Fibroblast of lung (primary cell): Measurements from ENCODE around the gene OTOS. TPM values are rescaled to one million over a fixed set of nuclear protein-coding genes. Genes with fewer than 3 reads are reported as not detected.

ENCODE experiments used
- DNase-seq, 2 donors: peaks; one replicate each; pipeline versions ENCODE4 v3.0.0 to v3.0.0-alpha.2; 2010; ENCODE audit warnings: low read depth in 2 of 2
- H2AFZ ChIP-seq: 2 replicates; pipeline ENCODE4 v1.5.1; 2012; ENCODE audit warnings: low read length, control low read depth, inconsistent platforms
- H3K27ac ChIP-seq: 2 replicates; pipeline ENCODE4 v1.5.1; 2011; ENCODE audit warnings: low read length, control low read depth; ENCODE audit not compliant: insufficient read depth
- H3K27me3 ChIP-seq: 2 replicates; pipeline ENCODE4 v1.5.1; 2011; ENCODE audit warnings: mild to moderate bottlenecking, low read length; ENCODE audit not compliant: control insufficient read depth, insufficient read depth
- H3K36me3 ChIP-seq: 2 replicates; pipeline ENCODE4 v1.5.1; 2011; ENCODE audit warnings: low read length; ENCODE audit not compliant: control insufficient read depth, insufficient read depth
- H3K4me1 ChIP-seq: 2 replicates; pipeline ENCODE4 v1.5.1; 2011; ENCODE audit warnings: low read length; ENCODE audit not compliant: control insufficient read depth, insufficient read depth; ENCODE audit errors: extremely low read depth
- H3K4me2 ChIP-seq: 2 replicates; pipeline ENCODE4 v1.5.1; 2011; ENCODE audit warnings: low read length, control low read depth; ENCODE audit not compliant: insufficient read depth; ENCODE audit errors: extremely low read depth
- H3K4me3 ChIP-seq, 4 experiments: fragments of 200-600 bp in 1 of 4; sonication (generic) in 1 of 4; replicated peaks in 1 of 4; 2 replicates each; pipeline ENCODE4 v1.5.1; 2011 to 2016; ENCODE audit warnings: low read length in 4 of 4, low read depth in 3 of 4, mild to moderate bottlenecking in 3 of 4, control low read depth in 2 of 4, inconsistent platforms in 1 of 4, mixed read lengths in 1 of 4; ENCODE audit not compliant: insufficient read depth in 1 of 4; ENCODE audit errors: control extremely low read depth in 1 of 4
- H3K79me2 ChIP-seq: 2 replicates; pipeline ENCODE4 v1.5.1; 2012; ENCODE audit warnings: mild to moderate bottlenecking, low read length, inconsistent platforms; ENCODE audit not compliant: control insufficient read depth, insufficient read depth
- H3K9ac ChIP-seq: 2 replicates; pipeline ENCODE4 v1.5.1; 2011; ENCODE audit warnings: mild to moderate bottlenecking, low read length, control low read depth; ENCODE audit not compliant: insufficient read depth
- H3K9me3 ChIP-seq: 2 replicates; pipeline ENCODE4 v1.5.1; 2012; ENCODE audit warnings: low read depth, low read length; ENCODE audit not compliant: control insufficient read depth, insufficient read depth
- H4K20me1 ChIP-seq: 2 replicates; pipeline ENCODE4 v1.5.1; 2011; ENCODE audit warnings: low read length; ENCODE audit not compliant: control insufficient read depth, insufficient read depth; ENCODE audit errors: extremely low read depth
- EZH2 ChIP-seq: IDR thresholded peaks from 2 replicates; pipeline ENCODE4 v1.5.1; 2012; ENCODE audit warnings: low read length, control low read depth, mild to moderate bottlenecking; ENCODE audit errors: missing control alignments
- polyA plus RNA-seq, 2 donors: library from polyadenylated mRNA; depleted of rRNA in 1 of 2; stranded (reverse) in 1 of 2; unstranded in 1 of 2; fragments of >200 nt; gene quantifications; 2 replicates each; pipeline ENCODE4 v1.2.1, GENCODE V29; 2011 to 2012; ENCODE audit warnings: missing spikeins in 1 of 2
- total RNA-seq: library from RNA; depleted of rRNA; stranded (reverse); fragments of >200 nt; gene quantifications from 2 replicates; pipeline ENCODE4 v1.2.1, GENCODE V29; 2014
- TF ChIP-seq, protein P1 (sequence below), 2 donors: IDR thresholded peaks in 1 of 2; conservative IDR thresholded peaks in 1 of 2; 1 replicate in 1 of 2; 2 replicates in 1 of 2; pipeline ENCODE4 v1.5.1; 2011 to 2012; ENCODE audit warnings: low read length in 2 of 2, control low read depth in 1 of 2, inconsistent platforms in 1 of 2, low read depth in 1 of 2, mild to moderate bottlenecking in 1 of 2

OTOS gene
- total and polyA plus RNA-seq, 2 donors (not counting 1 experiment from before 2014, with no cell fraction given): not detected

DNA sequence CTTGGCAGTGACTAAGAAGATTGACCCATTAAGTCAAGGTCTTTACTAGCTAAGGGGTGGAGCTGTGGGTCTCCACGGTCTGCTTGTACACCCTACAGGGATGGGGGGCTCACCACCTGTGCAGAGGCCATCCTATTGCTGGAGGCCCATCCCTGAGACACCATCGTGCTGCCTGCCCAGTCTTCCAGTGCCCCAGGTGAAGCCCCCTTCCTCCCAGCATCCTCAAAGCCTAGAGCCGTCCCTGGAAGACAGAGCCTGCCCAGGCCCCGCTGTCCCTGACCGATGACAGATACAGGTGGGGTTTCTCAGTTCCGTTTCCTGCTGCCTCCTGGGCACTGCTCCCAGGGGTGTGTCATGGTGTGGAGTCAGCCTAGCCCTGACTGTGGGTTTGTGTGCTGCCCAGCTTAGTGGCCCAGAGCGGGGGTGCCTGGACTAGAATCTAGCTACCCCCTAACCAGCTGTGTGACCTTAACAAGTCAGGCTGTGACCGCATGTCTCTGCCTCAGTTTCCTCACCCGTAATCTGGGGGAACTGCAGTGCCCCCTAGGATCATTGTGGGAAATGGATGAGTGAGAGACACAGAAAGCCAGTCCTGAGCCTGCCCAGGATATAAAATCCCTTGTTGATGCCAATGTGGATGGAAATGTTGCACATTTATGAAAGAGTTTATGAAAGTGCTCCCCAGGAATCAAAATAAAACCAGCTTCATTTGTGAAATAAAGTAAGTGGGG is 2.0 kb downstream of the OTOS start:
- no peak overlapping the region for H3K4me2 ChIP-seq
- H3K27ac ChIP-seq: no peak overlapping the region
- no peaks in the 10 kb centered on the region for H3K36me3 ChIP-seq
- no peaks in the 10 kb centered on the region for H4K20me1 ChIP-seq
- no peaks in the 10 kb centered on the region for H3K9me3 ChIP-seq
- H2AFZ ChIP-seq: no peak overlapping the region
- DNase-seq: no peak
- H3K79me2 ChIP-seq: peaks cover 25% of the 10 kb centered on the region
- H3K9ac ChIP-seq: no peak overlapping the region
- no peak for TF ChIP-seq EZH2
- TF ChIP-seq, protein P1, sequence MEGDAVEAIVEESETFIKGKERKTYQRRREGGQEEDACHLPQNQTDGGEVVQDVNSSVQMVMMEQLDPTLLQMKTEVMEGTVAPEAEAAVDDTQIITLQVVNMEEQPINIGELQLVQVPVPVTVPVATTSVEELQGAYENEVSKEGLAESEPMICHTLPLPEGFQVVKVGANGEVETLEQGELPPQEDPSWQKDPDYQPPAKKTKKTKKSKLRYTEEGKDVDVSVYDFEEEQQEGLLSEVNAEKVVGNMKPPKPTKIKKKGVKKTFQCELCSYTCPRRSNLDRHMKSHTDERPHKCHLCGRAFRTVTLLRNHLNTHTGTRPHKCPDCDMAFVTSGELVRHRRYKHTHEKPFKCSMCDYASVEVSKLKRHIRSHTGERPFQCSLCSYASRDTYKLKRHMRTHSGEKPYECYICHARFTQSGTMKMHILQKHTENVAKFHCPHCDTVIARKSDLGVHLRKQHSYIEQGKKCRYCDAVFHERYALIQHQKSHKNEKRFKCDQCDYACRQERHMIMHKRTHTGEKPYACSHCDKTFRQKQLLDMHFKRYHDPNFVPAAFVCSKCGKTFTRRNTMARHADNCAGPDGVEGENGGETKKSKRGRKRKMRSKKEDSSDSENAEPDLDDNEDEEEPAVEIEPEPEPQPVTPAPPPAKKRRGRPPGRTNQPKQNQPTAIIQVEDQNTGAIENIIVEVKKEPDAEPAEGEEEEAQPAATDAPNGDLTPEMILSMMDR (conservative IDR thresholded peaks at IDR 0.05 in 1 of 2, IDR thresholded peaks at IDR 0.05 in 1 of 2; ENCODE audit: low read depth in 1 of 2, low read length in 2 of 2): peak in 1 of 2 donors; percentile 8
- no peaks in the 10 kb centered on the region for H3K4me1 ChIP-seq
- peaks cover 2% of the 10 kb centered on the region for H3K27me3 ChIP-seq
- no peak overlapping the region for H3K4me3 ChIP-seq

DNA sequence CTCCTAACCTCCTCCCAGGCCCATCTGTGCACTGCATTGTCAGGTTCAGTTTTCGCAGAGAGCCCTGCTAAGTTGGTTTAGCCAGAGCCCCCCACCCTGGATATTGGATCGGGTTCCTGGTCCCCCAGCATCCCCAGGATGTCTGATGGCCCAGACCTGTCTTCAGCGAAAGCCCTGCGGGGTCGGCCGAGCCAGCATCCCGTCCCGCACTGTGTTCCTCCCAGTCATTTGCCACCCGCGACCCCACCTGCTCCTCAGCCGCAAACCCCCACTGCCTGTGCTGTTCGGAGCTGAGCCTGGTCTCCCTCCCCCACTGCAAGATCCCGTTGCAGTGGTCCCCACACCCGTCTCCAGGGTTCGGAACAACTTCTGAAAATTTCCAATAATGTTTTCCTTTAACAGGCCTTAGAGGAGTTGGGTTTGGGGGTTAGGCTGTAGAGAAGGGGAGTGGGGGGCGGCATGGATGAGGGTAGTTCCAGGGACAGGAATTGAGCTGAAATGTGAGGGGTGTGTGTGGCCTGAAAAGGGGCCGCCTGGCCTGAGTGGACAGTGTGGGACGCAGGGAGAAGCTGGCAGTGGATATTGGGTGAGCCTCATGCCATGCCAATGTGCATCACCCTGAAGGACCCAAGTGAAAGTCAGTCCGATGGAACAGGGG is 2.7 kb downstream of the OTOS start:
- Histone ChIP-seq H3K4me3 (no peak overlapping the region), H2AFZ (no peak overlapping the region), H3K27ac (no peak overlapping the region), H3K27me3 (peaks cover 2% of the 10 kb centered on the region), H3K36me3 (peaks cover 2% of the 10 kb centered on the region), H3K9ac (no peak overlapping the region), H3K4me2 (no peak overlapping the region), H3K4me1 (no peaks in the 10 kb centered on the region), H3K9me3 (no peaks in the 10 kb centered on the region), H3K79me2 (peaks cover 25% of the 10 kb centered on the region), H4K20me1 (no peaks in the 10 kb centered on the region)
- no peak for TF ChIP-seq EZH2
- TF ChIP-seq, protein P1 (conservative IDR thresholded peaks at IDR 0.05 in 1 of 2, IDR thresholded peaks at IDR 0.05 in 1 of 2; ENCODE audit: low read depth in 1 of 2, low read length in 2 of 2): no peak
- no peak for DNase-seq

DNA sequence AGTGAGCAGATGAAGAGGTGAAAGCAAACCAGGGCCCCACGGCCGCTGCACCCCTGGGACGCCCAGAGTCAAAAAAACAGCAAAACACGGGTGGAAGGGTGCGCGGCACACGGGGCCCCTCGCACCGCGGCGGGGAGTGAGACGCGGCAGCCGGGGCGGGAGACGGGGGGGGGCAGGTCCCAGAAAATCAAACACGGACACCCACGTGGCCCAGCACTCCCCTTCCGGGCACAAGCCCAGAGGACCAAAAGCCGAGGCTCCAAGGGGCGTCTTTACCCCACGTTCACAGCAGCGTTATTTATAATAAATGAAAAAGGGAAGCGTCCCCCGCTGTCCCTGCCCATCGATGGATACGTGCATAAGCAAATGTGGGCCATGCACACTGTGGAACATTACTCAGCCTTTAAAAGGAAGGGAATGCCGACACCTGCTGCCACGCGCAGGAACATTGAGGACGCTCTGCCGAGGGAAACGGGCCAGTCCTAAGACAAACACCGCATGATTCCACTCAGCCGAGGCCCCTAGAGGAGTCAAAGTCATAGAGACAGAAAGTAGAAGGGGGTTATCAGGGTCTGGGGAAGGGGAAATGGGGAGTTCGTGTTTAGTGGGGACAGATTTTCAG is 3.7 kb downstream of the OTOS start:
- H3K36me3 ChIP-seq: peaks cover 5% of the 10 kb centered on the region
- peak overlapping the region; percentile 54 to 96 (median 64) for H3K4me3 ChIP-seq
- no peak for DNase-seq
- no peak overlapping the region for H3K27ac ChIP-seq
- no peaks in the 10 kb centered on the region for H3K4me1 ChIP-seq
- no peaks in the 10 kb centered on the region for H4K20me1 ChIP-seq
- H3K79me2 ChIP-seq: peaks cover 25% of the 10 kb centered on the region
- TF ChIP-seq, protein P1 (conservative IDR thresholded peaks at IDR 0.05 in 1 of 2, IDR thresholded peaks at IDR 0.05 in 1 of 2; ENCODE audit: low read depth in 1 of 2, low read length in 2 of 2): no peak
- TF ChIP-seq EZH2: no peak
- H3K9me3 ChIP-seq: no peaks in the 10 kb centered on the region
- H2AFZ ChIP-seq: peak overlapping the region; percentile 79
- peak overlapping the region; percentile 75 for H3K4me2 ChIP-seq
- peak overlapping the region; percentile 8 for H3K9ac ChIP-seq
- peaks cover 2% of the 10 kb centered on the region for H3K27me3 ChIP-seq
